Lung (tissue), 12 donors: ENCODE results near the gene CMIP. TPM values are rescaled to one million over a fixed set of nuclear protein-coding genes. Genes with fewer than 3 reads are reported as not detected.

ENCODE experiments used
- ATAC-seq: fragments of 200-7000 bp; cut with Tn5 transposase; one replicate; pipeline ENCODE4 v1.9.1; 2020; ENCODE audit warnings: moderate number of reproducible peaks; ENCODE audit not compliant: insufficient read depth, low FRiP score
- DNase-seq, 3 donors: peaks; one replicate each; pipeline ENCODE4 v3.0.0-alpha.2; 2013 to 2017
- H3K27ac ChIP-seq, 2 donors: one replicate each; pipeline ENCODE4 v1.5.1; 2013; ENCODE audit warnings: mild to moderate bottlenecking in 2 of 2, moderate library complexity in 2 of 2, control low read depth in 1 of 2, inconsistent platforms in 1 of 2, low read depth in 1 of 2, low read length in 1 of 2
- H3K27me3 ChIP-seq, 3 donors: one replicate each; pipeline ENCODE4 v1.5.1; 2013; ENCODE audit warnings: low read length in 2 of 3; ENCODE audit not compliant: control insufficient read depth in 3 of 3, insufficient read depth in 3 of 3
- H3K36me3 ChIP-seq, 4 donors: one replicate each; pipeline ENCODE4 v1.5.1; 2013; ENCODE audit warnings: low read length in 4 of 4, mild to moderate bottlenecking in 1 of 4, moderate library complexity in 1 of 4; ENCODE audit not compliant: control insufficient read depth in 4 of 4, insufficient read depth in 4 of 4
- H3K4me1 ChIP-seq, 5 donors: one replicate each; pipeline ENCODE4 v1.5.1; 2013; ENCODE audit warnings: low read length in 5 of 5, mild to moderate bottlenecking in 2 of 5, moderate library complexity in 1 of 5; ENCODE audit not compliant: control insufficient read depth in 5 of 5, insufficient read depth in 5 of 5
- H3K4me3 ChIP-seq: one replicate; pipeline ENCODE4 v1.5.1; 2013; ENCODE audit warnings: mild to moderate bottlenecking, control low read depth, moderate library complexity
- H3K9ac ChIP-seq, 2 donors: one replicate each; pipeline ENCODE4 v1.5.1; 2013; ENCODE audit warnings: low read length in 2 of 2, control low read depth in 1 of 2; ENCODE audit not compliant: insufficient read depth in 1 of 2
- H3K9me3 ChIP-seq, 4 donors: one replicate each; pipeline ENCODE4 v1.5.1; 2013; ENCODE audit warnings: low read length in 3 of 4, mild to moderate bottlenecking in 1 of 4, moderate library complexity in 1 of 4; ENCODE audit not compliant: control insufficient read depth in 4 of 4, insufficient read depth in 3 of 4
- CTCF ChIP-seq: IDR thresholded peaks from 2 replicates; pipeline ENCODE4 v1.5.1; 2012; ENCODE audit warnings: mild to moderate bottlenecking; ENCODE audit errors: control extremely low read depth, extremely low read depth
- WGBS, 2 donors: extraction: QIAGEN DNeasy Blood & Tissue Kit; methylation state at CpG; one replicate each; pipeline ENCODE4 v1.1.7; 2013; 5-methylcytosine and 5-hydroxymethylcytosine counted together
- polyA plus RNA-seq, 2 donors: library from polyadenylated mRNA; stranded (reverse); fragments of 200-250 nt; gene quantifications; one replicate each; pipeline ENCODE4 v1.2.1, GENCODE V29; 2013
- total RNA-seq, 2 donors: library from RNA; depleted of rRNA in 1 of 2; stranded (reverse); fragments of >200 nt in 1 of 2; gene quantifications; one replicate each; pipeline ENCODE4 v1.2.1, GENCODE V29; 2014 to 2021
- donor health status: control.
- donor health status: control.
- donor health status: Bipolar disorder and iron deficiency.
- donor health status: healthy.
- donor health status: DM: yes; HTN: yes; CAD: no.

Gene CMIP
- total and polyA plus RNA-seq, 4 donors = 11.8 to 80.5 (median 48.6) TPM

- ATAC-seq = no peak
- Histone ChIP-seq H3K27me3 (no peaks in the 10 kb centered on the region), H3K36me3 (no peaks in the 10 kb centered on the region), H3K9ac (no peak overlapping the region), H3K4me3 (no peak overlapping the region), H3K27ac (peak overlapping the region in 1 of 2 donors; percentile 18), H3K4me1 (peaks cover 0 to 19% (median 14%) of the 10 kb centered on the region in 5 donors), H3K9me3 (no peaks in the 10 kb centered on the region)
- peak in 2 of 3 donors; percentile 43 to 47 for DNase-seq
- WGBS, 2 donors = 67 to 80% methylated on average over 11 of the region's 11 CpGs
- no peak for TF ChIP-seq CTCF
These were observed 154.6 kb downstream of the CMIP start for GRCh38 chr16:81599034-81599744.

- DNase-seq = peak; percentile 34 to 50 (median 41)
- no peaks in the 10 kb centered on the region for H3K9me3 ChIP-seq
- H3K36me3 ChIP-seq = no peaks in the 10 kb centered on the region
- H3K27me3 ChIP-seq = no peaks in the 10 kb centered on the region
- no peak for ATAC-seq
- TF ChIP-seq CTCF = no peak
- no peak overlapping the region for H3K4me3 ChIP-seq
- no peak overlapping the region for H3K9ac ChIP-seq
- 73 to 83% methylated on average over 5 of the region's 5 CpGs for WGBS, 2 donors
- H3K4me1 ChIP-seq = peaks cover 0 to 20% (median 14%) of the 10 kb centered on the region in 5 donors
- H3K27ac ChIP-seq = no peak overlapping the region
These were observed 155.7 kb downstream of the CMIP start for GRCh38 chr16:81600275-81600674.

- Histone ChIP-seq H3K36me3 (no peaks in the 10 kb centered on the region), H3K9ac (no peak overlapping the region), H3K4me1 (peaks cover 0 to 21% (median 14%) of the 10 kb centered on the region in 5 donors), H3K27ac (peak overlapping the region in 1 of 2 donors; percentile 32), H3K4me3 (no peak overlapping the region), H3K27me3 (no peaks in the 10 kb centered on the region), H3K9me3 (no peaks in the 10 kb centered on the region)
- WGBS, 2 donors = 76 to 89% methylated on average over 9 of the region's 9 CpGs
- no peak for TF ChIP-seq CTCF
- DNase-seq (peak; percentile 64 to 74 (median 73)), ATAC-seq (no peak)
These were observed 156.4 kb downstream of the CMIP start for GRCh38 chr16:81601008-81601428.
